ENCODE results near the gene GARNL3. TPM values are rescaled to one million over a fixed set of nuclear protein-coding genes. Genes with fewer than 3 reads are reported as not detected.

The GARNL3 gene
- total RNA-seq, 6 experiments from 2014 or later = 4.4 to 9.7 (median 6.1) TPM

- H3K4me1 ChIP-seq = peaks cover 0 to 1% (median 0%) of the 10 kb centered on the region in 4 donors
- H3K4me3 ChIP-seq = no peak overlapping the region
- no peaks in the 10 kb centered on the region for H3K27me3 ChIP-seq
- no CpG with 5 or more reads among the region's 10 CpGs for WGBS (ENCODE audit: insufficient coverage, low coverage, low lambda C conversion rate, missing lambda C conversion rate)
- intact Hi-C loops (cut with DNase I) = no loop called here
- no peaks in the 10 kb centered on the region for H3K9me3 ChIP-seq
- no peak for ATAC-seq
- H3K36me3 ChIP-seq = no peaks in the 10 kb centered on the region
- DNase-seq = no peak
- H3K27ac ChIP-seq = no peak overlapping the region
- TF ChIP-seq, protein P1, sequence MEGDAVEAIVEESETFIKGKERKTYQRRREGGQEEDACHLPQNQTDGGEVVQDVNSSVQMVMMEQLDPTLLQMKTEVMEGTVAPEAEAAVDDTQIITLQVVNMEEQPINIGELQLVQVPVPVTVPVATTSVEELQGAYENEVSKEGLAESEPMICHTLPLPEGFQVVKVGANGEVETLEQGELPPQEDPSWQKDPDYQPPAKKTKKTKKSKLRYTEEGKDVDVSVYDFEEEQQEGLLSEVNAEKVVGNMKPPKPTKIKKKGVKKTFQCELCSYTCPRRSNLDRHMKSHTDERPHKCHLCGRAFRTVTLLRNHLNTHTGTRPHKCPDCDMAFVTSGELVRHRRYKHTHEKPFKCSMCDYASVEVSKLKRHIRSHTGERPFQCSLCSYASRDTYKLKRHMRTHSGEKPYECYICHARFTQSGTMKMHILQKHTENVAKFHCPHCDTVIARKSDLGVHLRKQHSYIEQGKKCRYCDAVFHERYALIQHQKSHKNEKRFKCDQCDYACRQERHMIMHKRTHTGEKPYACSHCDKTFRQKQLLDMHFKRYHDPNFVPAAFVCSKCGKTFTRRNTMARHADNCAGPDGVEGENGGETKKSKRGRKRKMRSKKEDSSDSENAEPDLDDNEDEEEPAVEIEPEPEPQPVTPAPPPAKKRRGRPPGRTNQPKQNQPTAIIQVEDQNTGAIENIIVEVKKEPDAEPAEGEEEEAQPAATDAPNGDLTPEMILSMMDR (IDR thresholded peaks at IDR 0.05) = no peak
- no peak for TF ChIP-seq POLR2A (IDR thresholded peaks at IDR 0.05)
These were observed 45.8 kb upstream of the GARNL3 start for GRCh38 chr9:127218818-127219217.

- H3K9me3 ChIP-seq = no peaks in the 10 kb centered on the region
- H3K27me3 ChIP-seq = no peaks in the 10 kb centered on the region
- no CpG with 5 or more reads among the region's 6 CpGs for WGBS (ENCODE audit: insufficient coverage, low coverage, low lambda C conversion rate, missing lambda C conversion rate)
- DNase-seq (no peak), ATAC-seq (no peak)
- peaks cover 0 to 4% (median 0%) of the 10 kb centered on the region in 4 donors for H3K4me1 ChIP-seq
- no peaks in the 10 kb centered on the region for H3K36me3 ChIP-seq
- H3K4me3 ChIP-seq = no peak overlapping the region
- TF ChIP-seq, protein P1 (IDR thresholded peaks at IDR 0.05) = no peak
- no peak for TF ChIP-seq POLR2A (IDR thresholded peaks at IDR 0.05)
- intact Hi-C loops (cut with DNase I) = no loop called here
- no peak overlapping the region for H3K27ac ChIP-seq
These were observed 45.1 kb upstream of the GARNL3 start for GRCh38 chr9:127219520-127219919.

DNA sequence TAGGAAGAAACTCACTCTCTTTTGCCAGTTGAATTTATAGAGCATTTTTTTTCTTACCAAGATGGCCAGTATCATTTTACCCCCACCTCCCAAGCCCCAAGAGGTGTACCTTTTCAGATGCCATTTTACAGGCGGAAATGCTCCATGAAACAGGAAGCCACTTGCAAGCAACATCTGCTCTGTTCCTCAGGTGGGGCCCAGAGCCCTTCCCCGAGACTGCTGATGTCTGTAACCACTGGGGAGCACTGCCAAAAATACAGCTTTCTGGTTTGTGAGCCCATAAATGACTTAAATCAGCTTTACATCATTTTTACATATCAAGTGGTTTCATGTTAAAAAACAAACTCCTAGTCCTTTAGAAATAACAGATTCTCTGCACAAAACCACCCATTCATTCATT lies 42.9 kb upstream of the GARNL3 start:
- TF ChIP-seq POLR2A (IDR thresholded peaks at IDR 0.05) = no peak
- TF ChIP-seq, protein P1 (IDR thresholded peaks at IDR 0.05) = no peak
- no peaks in the 10 kb centered on the region for H3K27me3 ChIP-seq
- ATAC-seq = no peak
- WGBS (ENCODE audit: insufficient coverage, low coverage, low lambda C conversion rate, missing lambda C conversion rate) = 38% methylated on average over 1 of the region's 2 CpGs
- no peak overlapping the region for H3K4me3 ChIP-seq
- H3K9me3 ChIP-seq = no peaks in the 10 kb centered on the region
- no peak for DNase-seq
- no peak overlapping the region for H3K27ac ChIP-seq
- no peaks in the 10 kb centered on the region for H3K36me3 ChIP-seq
- intact Hi-C loops (cut with DNase I) = no loop called here
- H3K4me1 ChIP-seq = peaks cover 0 to 4% (median 0%) of the 10 kb centered on the region in 4 donors

DNA sequence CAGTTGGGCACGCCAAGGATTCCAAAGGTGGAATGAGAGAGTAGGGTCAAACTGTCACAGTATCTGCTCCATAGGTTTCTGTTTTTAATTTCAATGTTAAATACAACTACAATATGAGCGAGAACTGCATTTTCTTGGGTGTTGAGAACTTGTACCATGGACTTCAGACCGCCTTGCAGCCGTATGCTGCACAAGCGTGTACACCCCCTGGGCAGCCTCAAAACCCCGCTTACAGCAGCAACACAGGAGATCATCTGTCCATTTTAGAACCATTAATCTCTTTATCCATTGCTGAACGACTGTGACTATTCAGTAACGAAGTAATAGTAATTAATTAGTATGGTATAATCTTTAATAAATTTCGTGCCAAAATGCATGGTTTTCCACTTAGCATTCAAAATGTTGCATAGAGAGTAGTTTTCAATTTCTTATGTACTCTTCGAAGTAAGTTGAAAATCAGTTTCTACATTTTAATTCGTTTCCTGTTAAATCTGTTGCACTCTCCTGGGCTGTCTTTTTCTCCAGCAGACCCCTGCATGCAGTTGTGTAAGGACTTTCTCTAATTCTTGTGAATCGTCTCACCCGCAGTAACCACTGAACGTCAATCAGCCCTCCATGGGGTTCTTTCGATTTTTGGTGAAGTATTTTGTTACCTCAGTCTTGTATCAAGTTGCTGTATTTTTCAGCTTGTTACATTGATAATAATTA lies 42.0 kb upstream of the GARNL3 start:
- Histone ChIP-seq H3K9me3 (no peaks in the 10 kb centered on the region), H3K4me1 (peaks cover 0 to 4% (median 0%) of the 10 kb centered on the region in 4 donors), H3K27ac (no peak overlapping the region), H3K36me3 (no peaks in the 10 kb centered on the region), H3K27me3 (no peaks in the 10 kb centered on the region), H3K4me3 (no peak overlapping the region)
- intact Hi-C loops (cut with DNase I) = no loop called here
- TF ChIP-seq, protein P1 (IDR thresholded peaks at IDR 0.05) = no peak
- no peak for TF ChIP-seq POLR2A (IDR thresholded peaks at IDR 0.05)
- 84% methylated on average over 14 of the region's 15 CpGs for WGBS (ENCODE audit: insufficient coverage, low coverage, low lambda C conversion rate, missing lambda C conversion rate)
- ATAC-seq (no peak), DNase-seq (no peak)

All from right lobe of liver (tissue), 6 donors.